ENCODE results near the gene ABCD1.
"Not testable (repeated sequence)": the region's sequence is repeated elsewhere in the genome, so short reads cannot be mapped to it uniquely, and the experiment has no call there.

The ABCD1 gene

GRCh38 chrX:153693216-153694086 lies 31.2 kb upstream of the ABCD1 start:
- Mint-ChIP-seq H3K4me3 (no peak overlapping the region), H3K4me1 (peaks cover 10% of the 10 kb centered on the region), H3K27me3 (ENCODE audit: low read depth) (peaks cover 4% of the 10 kb centered on the region), H3K9me3 (peaks cover 9% of the 10 kb centered on the region), H3K36me3 (ENCODE audit: low read depth) (peaks cover 16% of the 10 kb centered on the region), H3K27ac (no peak overlapping the region)
- no peak for TF ChIP-seq CTCF (IDR thresholded peaks at IDR 0.05; ENCODE audit: unreplicated experiment in 3 of 3)

- not testable (repeated sequence) for H3K27ac Mint-ChIP-seq; H3K27me3 Mint-ChIP-seq (ENCODE audit: low read depth); H3K4me3 Mint-ChIP-seq
- H3K4me1 Mint-ChIP-seq, result peaks cover 10% of the 10 kb centered on the region
- peaks cover 21% of the 10 kb centered on the region for H3K36me3 Mint-ChIP-seq (ENCODE audit: low read depth)
- H3K9me3 Mint-ChIP-seq, result peaks cover 13% of the 10 kb centered on the region
Observed at GRCh38 chrX:153694256-153694655, 30.4 kb upstream of the ABCD1 start.

GRCh38 chrX:153694687-153695270 lies 29.9 kb upstream of the ABCD1 start:
- peaks cover 21% of the 10 kb centered on the region for H3K36me3 Mint-ChIP-seq (ENCODE audit: low read depth)
- H3K27ac Mint-ChIP-seq, result no peak overlapping the region
- TF ChIP-seq CTCF (IDR thresholded peaks at IDR 0.05; ENCODE audit: unreplicated experiment in 3 of 3), result no peak
- peaks cover 13% of the 10 kb centered on the region for H3K9me3 Mint-ChIP-seq
- H3K27me3 Mint-ChIP-seq (ENCODE audit: low read depth), result peaks cover 4% of the 10 kb centered on the region
- no peak overlapping the region for H3K4me3 Mint-ChIP-seq
- peaks cover 10% of the 10 kb centered on the region for H3K4me1 Mint-ChIP-seq

- peaks cover 4% of the 10 kb centered on the region for H3K27me3 Mint-ChIP-seq (ENCODE audit: low read depth)
- no peak overlapping the region for H3K27ac Mint-ChIP-seq
- no peak for TF ChIP-seq CTCF (IDR thresholded peaks at IDR 0.05; ENCODE audit: unreplicated experiment in 3 of 3)
- no peak overlapping the region for H3K4me3 Mint-ChIP-seq
- H3K36me3 Mint-ChIP-seq (ENCODE audit: low read depth), result peaks cover 21% of the 10 kb centered on the region
- H3K4me1 Mint-ChIP-seq, result peaks cover 14% of the 10 kb centered on the region
- peaks cover 13% of the 10 kb centered on the region for H3K9me3 Mint-ChIP-seq
Observed at GRCh38 chrX:153696100-153696499, 28.6 kb upstream of the ABCD1 start.

GRCh38 chrX:153696538-153696937 lies 28.1 kb upstream of the ABCD1 start:
- not testable (repeated sequence) for H3K27me3 Mint-ChIP-seq (ENCODE audit: low read depth); H3K27ac Mint-ChIP-seq; H3K4me3 Mint-ChIP-seq
- Mint-ChIP-seq H3K36me3 (ENCODE audit: low read depth) (peaks cover 21% of the 10 kb centered on the region), H3K9me3 (peaks cover 13% of the 10 kb centered on the region), H3K4me1 (peaks cover 14% of the 10 kb centered on the region)

- peaks cover 14% of the 10 kb centered on the region for H3K4me1 Mint-ChIP-seq
- H3K4me3 Mint-ChIP-seq; H3K27me3 Mint-ChIP-seq (ENCODE audit: low read depth): not testable (repeated sequence)
- H3K9me3 Mint-ChIP-seq, result peaks cover 13% of the 10 kb centered on the region
- H3K36me3 Mint-ChIP-seq (ENCODE audit: low read depth), result peaks cover 21% of the 10 kb centered on the region
- peak overlapping the region in 2 of 3 experiments; percentile 24 to 29 for H3K27ac Mint-ChIP-seq
Observed at GRCh38 chrX:153696986-153697722, 27.5 kb upstream of the ABCD1 start.

Data from nephron (organoid).